HG03066 (cell line): ENCODE measurements around the gene SLC17A9.
A peak's percentile ranks its signal among the peaks of the same experiment; 100 is the strongest.

Experiments
- ATAC-seq: cut with Tn5 transposase; IDR thresholded peaks from one replicate; pipeline ENCODE4 v1.9.1; 2021; ENCODE audit warnings: low read depth; ENCODE audit not compliant: unreplicated experiment

Gene SLC17A9

DNA sequence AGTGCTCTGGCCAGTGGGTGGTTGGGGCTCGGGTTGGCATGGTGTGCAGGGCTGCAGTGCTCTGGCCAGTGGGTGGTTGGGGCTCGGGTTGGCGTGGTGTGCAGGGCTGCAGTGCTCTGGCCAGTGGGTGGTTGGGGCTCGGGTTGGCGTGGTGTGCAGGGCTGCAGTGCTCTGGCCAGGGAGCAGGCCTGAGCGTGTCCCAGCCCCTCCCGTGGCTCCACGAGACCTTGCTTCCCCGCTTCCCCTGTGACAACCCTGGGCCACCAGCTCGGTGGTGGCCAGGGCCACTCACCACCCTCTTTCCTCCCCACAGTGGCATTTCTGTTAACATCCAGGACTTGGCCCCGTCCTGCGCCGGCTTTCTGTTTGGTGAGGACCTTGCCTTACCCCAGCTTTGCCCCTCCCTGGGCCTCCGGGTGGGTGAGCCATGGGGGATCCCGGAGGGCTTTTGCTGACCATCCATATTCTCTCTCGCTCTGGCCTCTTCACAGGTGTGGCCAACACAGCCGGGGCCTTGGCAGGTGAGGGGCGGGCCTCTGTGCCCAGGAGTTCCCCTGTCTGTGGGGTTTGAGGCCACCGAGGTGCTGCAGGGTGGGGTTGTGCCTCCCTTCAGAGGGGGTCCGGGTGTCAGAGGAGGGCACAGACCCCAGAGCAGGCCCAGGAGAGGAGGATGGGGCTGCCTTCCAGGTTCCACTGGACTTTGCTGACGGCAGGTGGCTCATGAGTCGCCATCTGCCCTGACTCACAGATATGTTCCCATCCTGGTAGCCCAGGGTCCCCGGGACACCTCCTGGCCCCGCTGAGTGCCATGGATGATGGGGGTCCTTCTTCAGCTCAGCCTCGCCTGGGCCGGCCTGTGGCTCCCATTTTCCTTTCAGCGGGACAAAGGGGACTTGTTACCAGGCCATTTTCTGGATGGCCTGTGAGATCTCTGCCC lies 14.0 kb downstream of the SLC17A9 start:
- no peak for ATAC-seq

- ATAC-seq: no peak
Measured at GRCh38 chr20:62967149-62967501, 14.6 kb downstream of the SLC17A9 start.

GRCh38 chr20:62967628-62968351 lies 15.3 kb downstream of the SLC17A9 start:
- no peak for ATAC-seq

DNA sequence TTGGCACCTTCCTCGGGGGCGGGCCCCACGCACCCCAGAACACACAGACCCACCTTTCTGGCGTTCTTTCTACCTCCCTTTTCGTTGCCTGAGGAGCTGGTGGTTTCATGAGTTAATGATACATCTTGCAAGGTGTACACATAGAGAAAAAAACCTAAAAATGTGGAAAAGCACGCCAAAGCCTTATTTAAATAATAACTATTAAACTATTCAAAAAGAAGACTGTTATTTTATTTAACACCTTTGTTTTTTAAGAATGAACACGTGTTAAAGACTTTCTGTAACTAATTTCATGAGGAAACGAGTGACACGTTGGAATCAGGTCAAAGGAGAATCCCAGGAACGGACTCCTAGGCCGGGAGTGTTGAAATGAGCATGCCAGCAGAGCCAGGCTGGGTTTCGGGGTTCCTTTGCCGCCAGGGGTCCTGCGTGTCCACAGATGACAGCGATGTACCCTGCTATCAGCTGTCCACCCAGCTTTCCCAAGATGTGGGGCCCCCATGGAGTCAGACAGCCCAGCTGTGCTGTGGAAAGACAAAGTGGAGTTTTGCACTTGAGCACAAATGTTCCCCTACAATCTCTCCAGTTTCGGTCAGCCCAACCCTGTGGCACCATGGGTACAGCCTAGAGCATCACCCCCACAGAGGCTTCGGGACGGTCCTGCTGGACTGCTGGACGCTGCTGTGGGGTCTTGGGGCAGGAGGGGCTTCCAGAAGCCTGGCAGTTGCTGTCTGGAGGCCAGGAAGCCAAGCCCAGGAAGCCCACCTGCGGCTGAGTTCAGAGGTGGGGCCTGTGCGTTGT lies 16.1 kb downstream of the SLC17A9 start:
- ATAC-seq: no peak

- ATAC-seq: no peak
Measured at GRCh38 chr20:62969179-62969760, 16.8 kb downstream of the SLC17A9 start.

DNA sequence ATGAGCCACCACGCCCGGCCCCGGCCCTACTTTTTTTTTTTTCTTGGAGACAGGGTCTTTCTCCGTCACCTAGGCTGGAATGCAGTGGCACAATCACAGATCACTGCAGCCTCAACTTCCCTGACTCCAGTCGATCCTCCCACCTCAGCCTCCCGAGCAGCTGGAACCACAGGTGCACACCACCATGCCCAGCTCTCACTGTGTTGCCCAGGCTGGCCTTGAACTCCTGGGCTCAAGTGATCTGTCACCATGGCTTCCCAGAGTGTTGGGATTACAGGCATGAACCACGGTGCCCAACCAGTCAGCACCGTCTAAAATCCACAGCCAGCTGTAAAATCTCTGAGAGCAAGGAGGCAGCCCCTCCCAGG lies 17.4 kb downstream of the SLC17A9 start:
- ATAC-seq: no peak

DNA sequence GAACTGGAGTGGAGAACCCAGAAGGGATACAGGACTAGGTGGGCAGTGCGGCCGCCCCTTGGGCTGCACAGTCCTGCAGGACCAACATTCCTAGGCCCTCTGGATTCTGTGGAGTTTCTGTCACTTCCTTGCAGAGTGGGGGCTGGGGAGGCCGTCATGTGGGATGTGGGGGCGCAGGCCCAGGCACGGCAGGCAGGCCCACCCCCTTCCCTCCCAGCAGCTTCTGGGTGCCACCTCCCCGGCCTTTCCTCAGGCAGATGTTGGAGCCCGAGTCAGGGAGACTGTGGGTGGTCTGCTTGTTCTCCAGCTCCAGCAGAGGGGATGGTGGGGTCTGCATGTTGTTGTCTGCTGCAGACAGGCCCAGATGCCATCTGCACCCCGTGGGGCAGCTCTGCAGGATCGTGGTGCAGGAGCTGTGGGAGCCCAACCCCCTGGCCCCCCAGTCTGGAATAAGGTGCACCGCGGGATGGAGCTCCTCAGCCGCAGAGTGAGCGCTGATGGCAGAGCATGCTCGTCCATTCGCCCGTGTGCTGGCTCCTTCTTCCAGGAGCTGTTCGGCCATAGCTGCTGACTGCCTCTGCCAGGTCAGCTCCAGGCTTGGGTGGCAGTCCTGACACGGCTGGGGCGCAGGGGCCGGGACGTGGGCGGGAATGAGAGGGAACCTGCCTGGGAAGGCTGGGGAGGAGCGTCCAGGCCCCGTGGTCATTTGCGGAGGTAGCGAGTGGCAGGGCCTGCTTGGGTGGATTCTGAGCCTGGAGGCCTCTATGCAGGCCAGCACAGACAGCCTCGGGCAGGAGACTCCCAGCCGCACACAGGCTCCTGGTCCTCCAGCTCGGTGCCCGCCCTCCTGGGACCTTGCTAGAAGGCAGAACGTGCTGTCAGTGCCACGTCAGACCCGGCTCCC lies 18.1 kb downstream of the SLC17A9 start:
- ATAC-seq: no peak

DNA sequence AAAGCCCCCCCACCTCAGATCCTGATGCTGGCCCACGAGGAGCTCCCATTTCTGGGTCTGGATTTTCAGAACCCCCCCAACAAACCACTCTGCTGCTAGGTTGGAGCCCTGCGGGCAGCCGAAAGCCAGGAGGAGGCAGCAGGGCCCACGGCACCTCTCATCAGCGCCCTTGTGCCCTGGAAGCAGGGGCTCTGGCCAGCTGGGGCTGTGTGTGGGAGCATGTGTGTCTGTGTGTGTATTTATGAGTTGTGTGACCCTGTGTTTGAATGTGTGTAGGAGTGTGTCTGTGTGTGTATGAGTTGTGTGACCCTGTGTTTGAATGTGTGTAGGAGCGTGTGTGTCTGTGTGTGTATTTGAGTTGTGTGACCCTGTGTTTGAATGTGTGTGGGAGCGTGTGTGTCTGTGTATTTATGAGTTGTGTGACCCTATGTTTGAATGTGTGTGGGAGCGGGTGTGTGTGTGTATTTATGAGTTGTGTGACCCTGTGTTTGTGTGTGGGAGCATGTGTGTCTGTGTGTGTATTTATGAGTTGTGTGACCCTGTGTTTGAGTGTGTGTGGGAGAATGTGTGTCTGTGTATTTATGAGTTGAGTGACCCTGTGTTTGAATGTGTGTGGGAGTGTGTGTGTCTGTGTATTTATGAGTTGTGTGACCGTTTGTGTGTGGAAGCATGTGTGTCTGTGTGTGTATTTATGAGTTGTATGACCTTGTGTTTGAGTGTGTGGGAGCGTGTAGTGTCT lies 18.9 kb downstream of the SLC17A9 start:
- no peak for ATAC-seq

DNA sequence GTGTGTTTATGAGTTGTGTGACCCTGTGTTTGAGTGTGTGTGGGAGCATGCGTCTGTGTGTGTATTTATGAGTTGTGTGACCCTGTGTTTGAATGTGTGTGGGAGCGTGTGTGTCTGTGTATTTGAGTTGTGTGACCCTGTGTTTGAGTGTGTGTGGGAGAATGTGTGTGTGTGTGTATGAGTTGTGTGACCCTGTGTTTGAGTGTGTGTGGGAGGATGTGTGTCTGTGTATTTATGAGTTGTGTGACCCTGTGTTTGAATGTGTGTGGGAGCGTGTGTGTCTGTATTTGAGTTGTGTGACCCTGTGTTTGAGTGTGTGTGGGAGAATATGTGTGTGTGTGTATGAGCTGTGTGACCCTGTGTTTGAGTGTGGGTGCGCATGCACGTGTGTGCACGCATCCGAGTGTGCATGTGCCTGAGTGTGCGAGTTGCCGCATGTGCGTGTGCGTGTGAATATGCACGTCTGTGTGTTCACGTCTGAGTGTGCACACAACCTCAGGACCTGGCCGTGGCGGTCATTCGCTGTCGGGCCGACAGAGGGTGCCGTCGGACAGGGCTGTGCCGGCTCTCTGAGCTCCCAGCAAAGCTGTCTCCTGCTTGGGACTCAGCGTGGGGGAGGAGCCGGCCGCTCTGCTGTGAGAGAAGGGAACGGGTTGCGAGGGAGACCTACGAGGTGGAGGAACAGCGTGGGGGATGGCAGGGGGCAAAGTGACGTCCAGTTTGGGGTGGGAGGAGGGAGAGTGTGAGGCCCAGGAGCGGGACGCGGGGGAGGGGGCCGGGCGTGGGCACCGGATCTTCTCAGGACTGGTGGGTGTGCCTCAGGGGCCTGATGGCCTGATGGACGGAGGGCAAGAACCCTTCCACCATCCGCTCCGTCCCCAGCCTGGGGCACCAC lies 19.7 kb downstream of the SLC17A9 start:
- ATAC-seq: no peak

- ATAC-seq: no peak
Measured at GRCh38 chr20:62972845-62973745, 20.6 kb downstream of the SLC17A9 start.

DNA sequence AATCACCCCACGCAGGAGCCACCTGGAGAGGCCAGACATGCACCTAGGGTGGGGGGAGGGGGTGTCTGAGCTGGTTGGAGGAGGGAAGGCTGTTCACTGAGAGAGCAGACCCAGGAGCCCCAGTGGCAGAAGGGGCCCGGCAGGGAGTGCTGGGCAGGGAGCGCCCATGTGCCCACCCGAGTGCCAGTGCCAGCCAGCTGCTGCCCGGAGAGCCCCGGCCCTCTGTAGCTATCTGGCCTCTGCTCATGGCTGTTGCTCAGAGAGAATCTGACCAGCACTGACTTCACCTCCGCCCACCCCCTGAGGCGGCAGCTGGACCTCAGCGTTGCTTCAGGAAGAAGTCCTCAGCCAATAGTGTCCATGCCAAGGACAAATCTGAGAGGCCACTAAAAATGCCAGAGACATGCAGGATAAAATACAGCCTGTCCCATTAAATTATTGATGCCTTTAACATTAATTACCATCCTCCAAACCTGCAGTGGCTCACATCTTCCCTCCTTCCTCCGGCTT lies 22.8 kb downstream of the SLC17A9 start:
- ATAC-seq: no peak

GRCh38 chr20:62975812-62976508 lies 23.5 kb downstream of the SLC17A9 start:
- ATAC-seq: no peak

- no peak for ATAC-seq
Measured at GRCh38 chr20:62976886-62977285, 24.4 kb downstream of the SLC17A9 start.

- ATAC-seq: peak; percentile 56
Measured at GRCh38 chr20:62977613-62978560, 25.4 kb downstream of the SLC17A9 start.

DNA sequence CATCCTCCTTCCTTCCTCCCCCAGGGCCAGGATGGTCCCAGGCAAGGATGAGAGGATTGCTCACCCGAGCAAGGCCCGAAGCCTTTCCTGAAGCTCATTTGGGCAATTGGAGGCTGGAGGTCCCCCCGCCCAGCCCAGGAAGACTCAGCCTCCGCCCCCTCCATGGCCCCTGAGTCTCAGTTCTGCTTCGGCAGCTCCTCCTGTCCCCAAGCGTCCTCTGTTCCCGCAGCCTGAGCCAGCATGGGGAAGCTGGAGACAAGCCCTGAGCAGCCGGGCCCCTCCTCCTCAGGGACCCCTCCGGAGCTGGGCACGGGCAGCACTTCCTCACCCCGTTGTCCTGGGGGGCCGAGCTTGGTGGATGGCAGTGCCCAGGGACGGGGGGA lies 26.0 kb downstream of the SLC17A9 start:
- ATAC-seq: no peak
